ENCODE measurements around the gene PLBD1.

Gene PLBD1

GRCh38 chr12:14540801-14541462 is 26.8 kb downstream of the PLBD1 start:
- Histone ChIP-seq H3K27me3 (ENCODE audit: low read depth, low read length) (no peaks in the 10 kb centered on the region), H3K27ac (ENCODE audit: low read length) (no peak overlapping the region), H3K4me1 (ENCODE audit: control insufficient read depth in 1 of 2, insufficient read depth in 2 of 2, low read length in 2 of 2) (no peaks in the 10 kb centered on the region), H3K4me3 (ENCODE audit: low read depth in 1 of 2, low read length in 2 of 2) (no peak overlapping the region), H3K36me3 (ENCODE audit: control insufficient read depth in 1 of 2, insufficient read depth in 2 of 2, low read length in 2 of 2) (peaks cover 0 to 7% of the 10 kb centered on the region in 2 donors), H3K9me3 (ENCODE audit: control insufficient read depth in 1 of 2, low read length in 2 of 2) (no peaks in the 10 kb centered on the region)

- Histone ChIP-seq H3K4me1 (ENCODE audit: control insufficient read depth in 1 of 2, insufficient read depth in 2 of 2, low read length in 2 of 2) (no peaks in the 10 kb centered on the region), H3K36me3 (ENCODE audit: control insufficient read depth in 1 of 2, insufficient read depth in 2 of 2, low read length in 2 of 2) (peaks cover 0 to 28% of the 10 kb centered on the region in 2 donors), H3K9me3 (ENCODE audit: control insufficient read depth in 1 of 2, low read length in 2 of 2) (no peaks in the 10 kb centered on the region), H3K27me3 (ENCODE audit: low read depth, low read length) (no peaks in the 10 kb centered on the region), H3K27ac (ENCODE audit: low read length) (no peak overlapping the region), H3K4me3 (ENCODE audit: low read depth in 1 of 2, low read length in 2 of 2) (no peak overlapping the region)
Measured at GRCh38 chr12:14537088-14537487, 30.6 kb downstream of the PLBD1 start.

DNA sequence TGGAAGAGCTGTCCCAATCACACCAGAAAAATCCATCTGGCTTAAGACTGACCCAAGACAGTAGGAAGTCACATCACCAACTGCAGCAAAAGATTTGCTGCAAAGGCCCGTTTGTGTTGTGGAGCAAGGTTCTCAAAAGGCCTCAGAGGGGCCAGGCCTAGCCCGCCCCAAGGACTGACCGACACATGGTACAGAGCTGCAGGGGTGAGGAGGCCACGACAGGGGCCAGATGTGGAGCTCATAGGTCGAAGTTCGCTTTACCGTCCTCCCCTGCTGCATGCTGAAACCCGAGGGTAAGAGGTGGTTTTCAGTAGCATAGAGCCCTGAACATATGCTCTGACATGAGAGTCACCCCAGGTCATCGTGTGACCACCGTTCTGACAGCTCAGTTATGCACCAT is 35.5 kb downstream of the PLBD1 start:
- no peaks in the 10 kb centered on the region for H3K4me1 ChIP-seq (ENCODE audit: control insufficient read depth in 1 of 2, insufficient read depth in 2 of 2, low read length in 2 of 2)
- no peak overlapping the region for H3K4me3 ChIP-seq (ENCODE audit: low read depth in 1 of 2, low read length in 2 of 2)
- H3K36me3 ChIP-seq (ENCODE audit: control insufficient read depth in 1 of 2, insufficient read depth in 2 of 2, low read length in 2 of 2): peaks cover 0 to 28% of the 10 kb centered on the region in 2 donors
- no peaks in the 10 kb centered on the region for H3K9me3 ChIP-seq (ENCODE audit: control insufficient read depth in 1 of 2, low read length in 2 of 2)
- H3K27ac ChIP-seq (ENCODE audit: low read length): no peak overlapping the region
- H3K27me3 ChIP-seq (ENCODE audit: low read depth, low read length): no peaks in the 10 kb centered on the region

DNA sequence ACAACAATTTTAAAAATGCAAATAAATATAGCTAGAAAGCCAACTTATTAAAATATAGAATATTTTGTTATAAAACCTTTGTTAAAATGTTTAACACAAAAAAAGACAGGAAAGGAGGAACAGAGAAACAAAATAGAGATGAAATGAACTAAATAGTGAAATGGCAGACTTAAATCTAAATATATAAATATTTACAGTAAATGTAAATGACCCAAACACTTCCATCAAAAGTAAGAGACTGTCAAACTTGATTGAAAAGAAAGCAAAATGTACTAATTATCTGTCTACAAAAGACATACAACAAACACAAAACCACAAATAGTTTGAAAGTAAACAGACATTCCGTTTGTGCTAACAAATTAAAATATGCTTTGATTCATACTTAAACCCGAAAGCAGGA is 41.7 kb downstream of the PLBD1 start:
- Histone ChIP-seq H3K4me3 (ENCODE audit: low read depth in 1 of 2, low read length in 2 of 2) (no peak overlapping the region), H3K36me3 (ENCODE audit: control insufficient read depth in 1 of 2, insufficient read depth in 2 of 2, low read length in 2 of 2) (peaks cover 0 to 7% of the 10 kb centered on the region in 2 donors), H3K9me3 (ENCODE audit: control insufficient read depth in 1 of 2, low read length in 2 of 2) (peaks cover 6 to 18% of the 10 kb centered on the region in 2 donors), H3K27ac (ENCODE audit: low read length) (no peak overlapping the region), H3K27me3 (ENCODE audit: low read depth, low read length) (no peaks in the 10 kb centered on the region), H3K4me1 (ENCODE audit: control insufficient read depth in 1 of 2, insufficient read depth in 2 of 2, low read length in 2 of 2) (no peaks in the 10 kb centered on the region)

- Histone ChIP-seq H3K27ac (ENCODE audit: low read length) (no peak overlapping the region), H3K36me3 (ENCODE audit: control insufficient read depth in 1 of 2, insufficient read depth in 2 of 2, low read length in 2 of 2) (peaks cover 0 to 9% of the 10 kb centered on the region in 2 donors), H3K4me3 (ENCODE audit: low read depth in 1 of 2, low read length in 2 of 2) (no peak overlapping the region), H3K9me3 (ENCODE audit: control insufficient read depth in 1 of 2, low read length in 2 of 2) (peaks cover 6 to 20% of the 10 kb centered on the region in 2 donors), H3K27me3 (ENCODE audit: low read depth, low read length) (no peaks in the 10 kb centered on the region), H3K4me1 (ENCODE audit: control insufficient read depth in 1 of 2, insufficient read depth in 2 of 2, low read length in 2 of 2) (no peaks in the 10 kb centered on the region)
Measured at GRCh38 chr12:14521822-14522221, 45.9 kb downstream of the PLBD1 start.

GRCh38 chr12:14514946-14515345 is 52.7 kb downstream of the PLBD1 start:
- H3K27me3 ChIP-seq (ENCODE audit: low read depth, low read length): no peaks in the 10 kb centered on the region
- no peak overlapping the region for H3K4me3 ChIP-seq (ENCODE audit: low read depth in 1 of 2, low read length in 2 of 2)
- no peak overlapping the region for H3K27ac ChIP-seq (ENCODE audit: low read length)
- peaks cover 4 to 7% of the 10 kb centered on the region in 2 donors for H3K36me3 ChIP-seq (ENCODE audit: control insufficient read depth in 1 of 2, insufficient read depth in 2 of 2, low read length in 2 of 2)
- no peaks in the 10 kb centered on the region for H3K4me1 ChIP-seq (ENCODE audit: control insufficient read depth in 1 of 2, insufficient read depth in 2 of 2, low read length in 2 of 2)
- H3K9me3 ChIP-seq (ENCODE audit: control insufficient read depth in 1 of 2, low read length in 2 of 2): no peaks in the 10 kb centered on the region

DNA sequence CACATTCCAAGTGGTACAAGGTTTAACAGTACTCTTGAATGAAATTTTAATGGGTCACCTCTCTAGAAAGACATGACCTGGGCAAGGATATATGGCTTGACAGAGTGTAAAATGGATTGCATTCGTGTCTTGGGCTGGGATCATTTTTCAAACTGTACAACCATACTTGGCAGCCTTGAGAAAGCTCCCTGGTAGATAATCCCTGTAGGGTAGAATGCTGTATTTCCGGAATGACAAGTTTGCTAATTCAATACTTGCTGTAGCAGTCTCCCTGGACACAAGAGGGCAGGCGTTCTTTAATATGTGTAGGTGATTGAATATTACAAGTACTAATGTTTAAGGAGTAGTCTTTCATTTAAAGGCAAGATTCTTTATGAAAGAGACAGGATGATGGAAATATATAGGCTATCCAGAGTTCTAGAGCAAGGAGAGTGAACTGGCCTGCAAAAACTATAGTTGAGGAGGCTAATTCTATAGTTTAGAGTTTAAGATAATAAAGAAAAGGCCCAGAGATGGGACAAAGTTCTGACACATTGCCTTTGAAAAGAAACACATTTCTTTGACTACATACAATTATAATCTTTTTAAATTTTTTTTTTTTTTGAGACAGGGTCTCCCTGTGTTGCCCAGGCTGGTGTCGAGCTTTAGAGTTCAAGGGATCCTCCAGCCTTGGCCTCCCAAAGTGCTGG is 53.4 kb downstream of the PLBD1 start:
- Histone ChIP-seq H3K27ac (ENCODE audit: low read length) (no peak overlapping the region), H3K36me3 (ENCODE audit: control insufficient read depth in 1 of 2, insufficient read depth in 2 of 2, low read length in 2 of 2) (peaks cover 4 to 7% of the 10 kb centered on the region in 2 donors)

DNA sequence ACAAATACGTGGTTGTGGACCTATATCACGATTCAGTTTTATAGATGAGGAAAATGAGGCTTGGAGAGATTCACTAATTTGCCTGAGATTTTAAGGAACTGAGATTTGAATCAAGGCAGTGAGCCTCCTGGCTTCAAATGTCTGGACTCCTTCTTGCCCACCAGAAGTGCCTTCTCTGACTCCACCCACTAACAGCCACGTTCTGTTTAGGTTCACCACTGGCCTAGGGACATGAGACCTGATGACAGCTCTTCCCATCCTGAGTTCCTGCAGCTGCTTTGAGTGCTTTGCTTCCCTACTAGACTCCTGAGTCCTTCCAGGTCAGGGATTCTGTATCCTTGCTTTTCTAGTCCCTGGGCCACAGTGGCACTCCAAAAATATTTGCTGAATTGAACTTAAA is 57.1 kb downstream of the PLBD1 start:
- no peak overlapping the region for H3K27ac ChIP-seq (ENCODE audit: low read length)
- peaks cover 8 to 13% of the 10 kb centered on the region in 2 donors for H3K36me3 ChIP-seq (ENCODE audit: control insufficient read depth in 1 of 2, insufficient read depth in 2 of 2, low read length in 2 of 2)
- no peaks in the 10 kb centered on the region for H3K9me3 ChIP-seq (ENCODE audit: control insufficient read depth in 1 of 2, low read length in 2 of 2)
- no peaks in the 10 kb centered on the region for H3K4me1 ChIP-seq (ENCODE audit: control insufficient read depth in 1 of 2, insufficient read depth in 2 of 2, low read length in 2 of 2)
- no peak overlapping the region for H3K4me3 ChIP-seq (ENCODE audit: low read depth in 1 of 2, low read length in 2 of 2)
- no peaks in the 10 kb centered on the region for H3K27me3 ChIP-seq (ENCODE audit: low read depth, low read length)

More for the DNA sequence above, 53.4 kb downstream of the PLBD1 start:
- H3K4me1 ChIP-seq (ENCODE audit: control insufficient read depth in 1 of 2, insufficient read depth in 2 of 2, low read length in 2 of 2): no peaks in the 10 kb centered on the region
- no peaks in the 10 kb centered on the region for H3K27me3 ChIP-seq (ENCODE audit: low read depth, low read length)
- H3K4me3 ChIP-seq (ENCODE audit: low read depth in 1 of 2, low read length in 2 of 2): no peak overlapping the region
- H3K9me3 ChIP-seq (ENCODE audit: control insufficient read depth in 1 of 2, low read length in 2 of 2): no peaks in the 10 kb centered on the region

DNA sequence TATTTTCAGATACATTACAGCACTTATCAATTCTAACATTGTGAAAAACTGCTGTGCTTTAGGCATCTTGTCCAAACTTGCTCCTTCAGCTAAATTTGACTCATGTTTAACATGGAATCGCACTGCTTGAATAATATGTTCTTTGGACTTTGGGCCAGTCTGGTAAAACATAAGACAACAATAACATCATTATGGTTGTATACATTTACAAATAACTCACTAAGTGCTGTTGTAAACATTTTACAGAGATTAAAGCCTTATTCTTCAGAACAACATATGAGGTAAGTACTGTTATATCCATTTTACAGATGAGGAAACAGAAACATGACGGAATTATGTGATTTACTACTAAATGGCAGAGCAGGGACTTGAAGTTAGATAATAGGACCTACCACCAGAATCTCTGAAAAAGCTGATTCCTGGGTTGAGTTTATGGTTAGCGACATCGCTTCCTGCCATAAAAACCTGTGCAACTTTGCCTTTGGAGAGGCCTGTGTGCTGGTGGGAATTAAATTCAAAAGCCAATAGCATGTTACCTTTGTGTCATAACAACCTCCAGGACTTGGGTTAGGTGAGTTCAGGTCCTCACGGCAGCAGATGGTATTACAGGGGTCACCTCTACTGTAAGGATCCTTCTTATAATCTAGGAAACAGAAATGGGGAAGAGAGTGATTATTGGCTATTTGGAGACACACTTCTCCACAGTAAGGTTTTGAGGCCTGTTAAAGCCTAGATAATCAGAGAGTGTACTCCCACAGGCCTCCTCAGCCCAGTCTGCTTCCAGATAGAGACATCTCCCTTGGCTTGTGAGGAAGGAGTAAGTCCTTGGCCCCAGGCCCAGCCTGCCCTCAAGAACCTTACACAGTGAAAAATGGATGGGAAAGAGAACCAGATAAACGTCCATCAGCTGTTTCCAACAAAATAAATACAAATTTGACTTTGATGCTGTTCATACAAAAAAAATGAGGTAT is 61.8 kb downstream of the PLBD1 start:
- H3K36me3 ChIP-seq (ENCODE audit: control insufficient read depth in 1 of 2, insufficient read depth in 2 of 2, low read length in 2 of 2): peaks cover 14 to 27% of the 10 kb centered on the region in 2 donors
- H3K9me3 ChIP-seq (ENCODE audit: control insufficient read depth in 1 of 2, low read length in 2 of 2): no peaks in the 10 kb centered on the region
- H3K4me1 ChIP-seq (ENCODE audit: control insufficient read depth in 1 of 2, insufficient read depth in 2 of 2, low read length in 2 of 2): no peaks in the 10 kb centered on the region
- H3K4me3 ChIP-seq (ENCODE audit: low read depth in 1 of 2, low read length in 2 of 2): no peak overlapping the region
- no peaks in the 10 kb centered on the region for H3K27me3 ChIP-seq (ENCODE audit: low read depth, low read length)
- H3K27ac ChIP-seq (ENCODE audit: low read length): no peak overlapping the region

GRCh38 chr12:14495326-14495725 is 72.4 kb downstream of the PLBD1 start:
- H3K36me3 ChIP-seq (ENCODE audit: control insufficient read depth in 1 of 2, insufficient read depth in 2 of 2, low read length in 2 of 2): peaks cover 40 to 67% of the 10 kb centered on the region in 2 donors
- H3K27me3 ChIP-seq (ENCODE audit: low read depth, low read length): no peaks in the 10 kb centered on the region
- H3K27ac ChIP-seq (ENCODE audit: low read length): no peak overlapping the region
- H3K4me1 ChIP-seq (ENCODE audit: control insufficient read depth in 1 of 2, insufficient read depth in 2 of 2, low read length in 2 of 2): no peaks in the 10 kb centered on the region
- H3K9me3 ChIP-seq (ENCODE audit: control insufficient read depth in 1 of 2, low read length in 2 of 2): no peaks in the 10 kb centered on the region
- no peak overlapping the region for H3K4me3 ChIP-seq (ENCODE audit: low read depth in 1 of 2, low read length in 2 of 2)

GRCh38 chr12:14482886-14483285 is 84.8 kb downstream of the PLBD1 start:
- H3K27me3 ChIP-seq (ENCODE audit: low read depth, low read length): no peaks in the 10 kb centered on the region
- peaks cover 43 to 76% of the 10 kb centered on the region in 2 donors for H3K36me3 ChIP-seq (ENCODE audit: control insufficient read depth in 1 of 2, insufficient read depth in 2 of 2, low read length in 2 of 2)
- no peak overlapping the region for H3K4me3 ChIP-seq (ENCODE audit: low read depth in 1 of 2, low read length in 2 of 2)
- H3K9me3 ChIP-seq (ENCODE audit: control insufficient read depth in 1 of 2, low read length in 2 of 2): no peaks in the 10 kb centered on the region
- no peak overlapping the region for H3K27ac ChIP-seq (ENCODE audit: low read length)
- H3K4me1 ChIP-seq (ENCODE audit: control insufficient read depth in 1 of 2, insufficient read depth in 2 of 2, low read length in 2 of 2): no peaks in the 10 kb centered on the region

Data from muscle layer of duodenum (tissue), 2 donors.